Bronchial epithelial cell (primary cell): ENCODE results near the gene RBM47. TPM values are rescaled to one million over a fixed set of nuclear protein-coding genes. Genes with fewer than 3 reads are reported as not detected.
"Not testable (repeated sequence)": the region's sequence is repeated elsewhere in the genome, so short reads cannot be mapped to it uniquely, and the experiment has no call there.

Source experiments
- DNase-seq: peaks from one replicate; pipeline ENCODE4 v3.0.0-alpha.2; 2010; ENCODE audit warnings: low read depth
- FAIRE-seq: peaks from 2 replicates; lab custom pipeline; 2011; peaks lifted over from hg19 to GRCh38; lab: Jason Lieb, UNC
- H3K27me3 ChIP-seq: 2 replicates; pipeline ENCODE4 v1.5.1; 2011; ENCODE audit warnings: low read length; ENCODE audit not compliant: control insufficient read depth, insufficient read depth
- H3K36me3 ChIP-seq: 2 replicates; pipeline ENCODE4 v1.5.1; 2011; ENCODE audit warnings: low read length; ENCODE audit not compliant: control insufficient read depth, insufficient read depth
- H3K4me3 ChIP-seq: 2 replicates; pipeline ENCODE4 v1.5.1; 2011; ENCODE audit warnings: mild to moderate bottlenecking, low read depth, low read length, control low read depth
- CTCF ChIP-seq: IDR thresholded peaks from 2 replicates; pipeline ENCODE4 v1.5.1; 2011; ENCODE audit warnings: mild to moderate bottlenecking, moderate library complexity, low read length, control low read depth, inconsistent platforms; ENCODE audit not compliant: insufficient read depth, severe bottlenecking
- total RNA-seq: library from RNA; depleted of rRNA; stranded (reverse); fragments of >200 nt; gene quantifications from 2 replicates; pipeline ENCODE4 v1.2.1, GENCODE V29; 2014

RBM47 gene
- total RNA-seq, 1 donor from 2014 or later: 35.0 TPM

GRCh38 chr4:40564004-40564403, 65.7 kb downstream of the RBM47 start:
- no peak overlapping the region for H3K4me3 ChIP-seq
- FAIRE-seq (no peak), DNase-seq (peak; percentile 54)
- no peak for TF ChIP-seq CTCF
- H3K27me3 ChIP-seq: no peaks in the 10 kb centered on the region
- H3K36me3 ChIP-seq: peaks cover 5% of the 10 kb centered on the region

- H3K27me3 ChIP-seq: no peaks in the 10 kb centered on the region
- DNase-seq (no peak), FAIRE-seq (no peak)
- H3K4me3 ChIP-seq: no peak overlapping the region
- H3K36me3 ChIP-seq: peaks cover 5% of the 10 kb centered on the region
- no peak for TF ChIP-seq CTCF
These were observed 66.3 kb downstream of the RBM47 start for GRCh38 chr4:40563401-40563800.

GRCh38 chr4:40562681-40563080, 67.0 kb downstream of the RBM47 start:
- TF ChIP-seq CTCF: no peak
- Histone ChIP-seq H3K4me3 (no peak overlapping the region), H3K27me3 (no peaks in the 10 kb centered on the region), H3K36me3 (peaks cover 5% of the 10 kb centered on the region)
- DNase-seq (no peak), FAIRE-seq (no peak)

GRCh38 chr4:40562208-40562607, 67.5 kb downstream of the RBM47 start:
- Histone ChIP-seq H3K27me3 (no peaks in the 10 kb centered on the region), H3K36me3 (peaks cover 5% of the 10 kb centered on the region), H3K4me3 (no peak overlapping the region)
- no peak for TF ChIP-seq CTCF
- no peak for FAIRE-seq
- DNase-seq: no peak

DNA sequence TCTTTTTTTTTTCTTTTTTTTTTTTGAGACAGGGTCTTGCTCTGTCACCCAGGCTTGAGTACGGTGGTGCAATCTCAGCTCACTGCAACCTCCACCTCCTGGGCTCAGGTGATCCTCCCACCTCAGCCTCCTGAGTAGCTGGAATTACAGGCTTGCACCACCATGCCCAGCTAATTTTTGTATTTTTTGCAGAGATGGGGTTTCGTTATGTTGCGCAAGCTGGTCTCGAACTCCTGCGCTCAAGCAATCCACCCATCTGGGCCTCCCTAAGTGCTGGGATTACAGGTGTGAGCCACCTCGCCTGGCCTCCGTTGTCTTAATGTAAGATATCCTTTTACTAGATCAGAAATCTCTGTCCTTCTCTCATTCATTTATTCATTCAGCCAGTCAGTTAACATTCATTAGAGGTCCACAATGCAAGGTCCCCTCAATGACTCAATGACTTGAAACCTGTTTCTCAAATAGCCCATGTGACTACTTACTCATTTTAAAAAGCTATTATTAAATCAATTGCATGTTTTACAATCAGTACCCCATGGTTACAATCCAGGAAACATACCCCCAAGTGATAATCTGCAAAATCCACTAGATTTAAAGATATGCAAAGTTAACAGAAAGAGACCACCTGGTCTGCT, 68.0 kb downstream of the RBM47 start:
- H3K4me3 ChIP-seq, H3K27me3 ChIP-seq, H3K36me3 ChIP-seq, DNase-seq, FAIRE-seq: not testable (repeated sequence)

DNA sequence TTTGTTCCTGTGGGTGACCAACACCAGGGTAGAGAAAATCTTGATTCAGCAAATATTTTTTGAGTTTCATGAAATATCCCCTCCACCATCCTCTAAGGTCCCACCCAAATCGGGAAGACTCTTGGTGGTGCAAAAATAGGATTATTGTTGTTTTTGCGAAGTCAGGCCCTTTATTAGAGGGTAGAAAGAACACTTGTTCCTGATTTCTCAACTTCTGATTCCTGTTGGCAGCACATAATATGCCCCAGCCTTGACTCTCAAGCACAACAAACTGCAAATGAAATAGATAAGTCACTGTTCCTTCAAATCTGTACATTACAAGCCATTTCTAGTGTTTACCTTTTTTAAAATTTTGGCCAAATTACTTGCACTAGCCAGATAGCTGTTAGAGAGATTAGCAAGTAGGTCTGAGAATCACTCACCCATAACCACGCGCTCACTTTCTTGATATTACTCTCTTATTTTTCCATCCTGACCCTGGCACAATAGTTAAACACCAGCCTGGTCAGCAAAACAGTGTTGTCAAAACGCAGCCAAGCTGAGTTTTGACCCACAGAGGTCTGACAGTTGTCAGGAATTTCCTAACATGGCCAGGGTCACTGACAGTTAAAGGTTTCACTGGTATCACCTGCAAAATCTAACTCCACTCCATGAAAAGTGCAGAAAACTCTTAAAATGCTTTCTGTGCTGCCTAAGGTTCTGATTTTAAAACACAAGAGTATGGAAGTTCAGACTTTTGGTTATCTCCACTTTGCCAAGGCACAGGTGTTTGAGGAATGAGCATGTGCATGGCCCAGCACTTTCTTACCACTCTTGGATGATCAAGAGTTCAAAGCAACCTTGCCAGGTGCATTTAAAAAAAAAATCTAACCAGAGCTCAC, 69.8 kb downstream of the RBM47 start:
- H3K4me3 ChIP-seq: no peak overlapping the region
- no peak for DNase-seq
- no peaks in the 10 kb centered on the region for H3K27me3 ChIP-seq
- H3K36me3 ChIP-seq: peaks cover 3% of the 10 kb centered on the region
- no peak for FAIRE-seq
- no peak for TF ChIP-seq CTCF
